Activated CD8-positive, alpha-beta T cell treated with anti-CD3 and anti-CD28 coated beads, Interleukin-2, amount 10 ng/mL, durations not matched to agents 7 days and 5 days (primary cell): ENCODE results near the gene PWWP2A. TPM values are rescaled to one million over a fixed set of nuclear protein-coding genes. Genes with fewer than 3 reads are reported as not detected.
"Not testable (repeated sequence)": the region's sequence is repeated elsewhere in the genome, so short reads cannot be mapped to it uniquely, and the experiment has no call there.

Experiments
- ATAC-seq: fragments of 150-1000 bp; cut with Tn5 transposase; one replicate; pipeline ENCODE4 v1.10.0; 2021; ENCODE audit warnings: moderate library complexity
- CTCF ChIA-PET: fragments of 350-600 bp; sonication (Branson Sonifier 250); formaldehyde crosslinking; loops from one replicate; lab custom pipeline; 2021; ENCODE audit warnings: antibody characterized with exemption; lab: Charles Lee
- POLR2A ChIA-PET: fragments of 350-600 bp; sonication (Branson Sonifier 250); formaldehyde crosslinking; loops from one replicate; lab custom pipeline; 2021; ENCODE audit warnings: antibody characterized with exemption; lab: Charles Lee
- DNase-seq: peaks from one replicate; pipeline ENCODE4 v3.0.0-alpha.2; 2020
- H3K27ac Mint-ChIP-seq: one replicate; pipeline ENCODE4 v1.8.0; 2021; ENCODE audit warnings: mild to moderate bottlenecking, mixed read lengths
- H3K27me3 Mint-ChIP-seq: one replicate; pipeline ENCODE4 v1.8.0; 2021; ENCODE audit warnings: low read depth, mixed read lengths
- H3K36me3 Mint-ChIP-seq: one replicate; pipeline ENCODE4 v1.8.0; 2021; ENCODE audit warnings: low read depth, mixed read lengths
- H3K4me1 Mint-ChIP-seq: one replicate; pipeline ENCODE4 v1.8.0; 2021; ENCODE audit warnings: low read depth, mixed read lengths
- H3K4me3 Mint-ChIP-seq: one replicate; pipeline ENCODE4 v1.8.0; 2021; ENCODE audit warnings: mild to moderate bottlenecking, mixed read lengths
- H3K9me3 Mint-ChIP-seq: one replicate; pipeline ENCODE4 v1.8.0; 2022; ENCODE audit warnings: mixed read lengths; ENCODE audit not compliant: insufficient read depth
- total RNA-seq, 2 experiments: library from RNA; stranded (reverse); gene quantifications; one replicate each; pipeline ENCODE4 v1.2.3, GENCODE V29; 2021

PWWP2A gene
- total RNA-seq, 2 experiments from 2014 or later = 19.5 to 24.9 TPM

DNA sequence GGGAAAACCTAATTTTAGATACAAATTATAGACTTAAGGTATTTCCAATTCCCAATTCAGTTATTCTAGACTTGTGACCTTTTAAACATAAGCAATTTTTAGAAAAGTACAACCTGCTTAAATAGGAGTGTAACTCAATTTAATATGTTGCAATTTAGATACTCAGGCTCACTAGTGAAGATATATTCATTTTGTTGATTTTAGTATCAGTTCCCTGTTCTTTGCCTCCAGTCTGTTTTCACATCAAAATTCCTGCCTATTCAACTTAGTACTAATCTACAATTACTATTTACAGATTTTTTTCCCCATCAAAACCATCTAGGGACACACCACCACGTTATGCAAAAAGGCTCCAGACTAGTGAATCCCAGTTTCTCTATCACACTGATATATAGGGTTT lies 30.4 kb downstream of the PWWP2A start:
- no peak overlapping the region for H3K27ac Mint-ChIP-seq
- no peak overlapping the region for H3K4me3 Mint-ChIP-seq
- no peak for DNase-seq
- H3K4me1 Mint-ChIP-seq = peaks cover 17% of the 10 kb centered on the region
- peaks cover 24% of the 10 kb centered on the region for H3K36me3 Mint-ChIP-seq
- no peak for ATAC-seq
- H3K27me3 Mint-ChIP-seq = no peaks in the 10 kb centered on the region
- POLR2A ChIA-PET = no interaction called here
- CTCF ChIA-PET = interaction anchor here (1.0 kb wide), 1 partner anchor 9 kb away, joined by 3 read pairs; no protein-coding TSS in a partner anchor
- H3K9me3 Mint-ChIP-seq = no peaks in the 10 kb centered on the region

DNA sequence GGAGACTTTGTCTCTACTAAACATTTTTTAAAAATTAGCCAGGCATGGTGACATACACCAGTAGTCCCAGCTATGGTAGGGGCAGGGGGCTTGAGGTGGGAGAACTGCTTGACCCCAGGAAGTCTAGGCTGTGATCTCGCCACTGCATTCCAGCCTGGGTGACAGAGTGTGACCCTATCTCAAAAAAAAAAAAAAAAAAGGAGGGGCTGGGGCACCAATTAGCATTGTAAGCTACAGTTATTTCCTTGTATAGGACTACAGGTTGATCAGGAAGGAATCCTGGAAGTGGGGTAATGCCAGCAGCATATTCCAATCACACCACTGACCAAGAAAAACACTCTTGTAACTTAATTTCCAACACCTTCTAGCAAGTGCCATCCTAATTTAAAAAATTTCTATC lies 32.1 kb downstream of the PWWP2A start:
- Mint-ChIP-seq H3K9me3 (no peaks in the 10 kb centered on the region), H3K36me3 (peaks cover 8% of the 10 kb centered on the region), H3K4me1 (peaks cover 1% of the 10 kb centered on the region), H3K27me3 (no peaks in the 10 kb centered on the region), H3K4me3 (no peak overlapping the region), H3K27ac (no peak overlapping the region)
- POLR2A ChIA-PET = no interaction called here
- CTCF ChIA-PET = no interaction called here
- DNase-seq (no peak), ATAC-seq (no peak)

DNA sequence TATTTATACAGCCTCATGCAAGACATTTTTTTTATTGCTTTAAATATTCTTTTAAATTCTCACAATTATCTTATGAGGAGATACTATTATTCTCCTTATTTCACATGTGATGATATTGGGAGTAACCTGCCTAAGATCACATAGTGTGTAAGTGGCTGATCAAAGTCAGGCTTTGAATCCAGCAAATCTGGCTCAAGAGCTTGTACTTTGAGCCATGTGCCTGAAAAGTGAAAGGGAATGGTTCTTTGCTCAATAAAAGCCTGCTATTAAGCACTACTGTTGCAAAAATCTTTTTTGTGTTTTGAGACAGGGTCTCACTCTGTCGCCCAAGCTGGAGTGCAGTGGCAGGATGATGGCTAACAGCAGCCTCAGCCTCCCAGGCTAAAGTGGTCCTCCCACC lies 35.1 kb downstream of the PWWP2A start:
- H3K9me3 Mint-ChIP-seq = no peaks in the 10 kb centered on the region
- no peak overlapping the region for H3K4me3 Mint-ChIP-seq
- H3K27ac Mint-ChIP-seq = no peak overlapping the region
- no peak for ATAC-seq
- no peak for DNase-seq
- no peaks in the 10 kb centered on the region for H3K36me3 Mint-ChIP-seq
- CTCF ChIA-PET = interaction anchor here (1.2 kb wide), 1 partner anchor 63 kb away, joined by 3 read pairs; no protein-coding TSS in a partner anchor
- POLR2A ChIA-PET = no interaction called here
- H3K27me3 Mint-ChIP-seq = no peaks in the 10 kb centered on the region
- H3K4me1 Mint-ChIP-seq = no peaks in the 10 kb centered on the region

DNA sequence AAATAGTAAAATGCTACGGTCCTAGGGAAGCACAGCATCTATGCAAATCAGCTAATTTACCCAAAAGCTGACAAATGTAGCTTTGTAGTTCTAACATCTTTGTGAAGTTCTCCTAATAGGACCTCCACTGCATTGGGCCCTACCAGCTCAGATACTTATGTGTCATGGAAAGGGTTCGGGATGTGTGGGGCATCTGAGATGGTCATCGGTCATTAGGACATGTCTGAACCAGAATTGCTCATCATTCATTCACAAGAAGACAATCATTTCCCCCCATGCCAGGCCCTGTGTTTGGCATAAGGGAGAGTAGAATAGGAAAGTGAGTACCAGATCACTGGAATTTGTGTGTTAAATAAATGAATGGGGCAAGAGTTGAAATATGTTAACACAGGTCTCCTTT lies 35.7 kb downstream of the PWWP2A start:
- Mint-ChIP-seq H3K4me1 (no peaks in the 10 kb centered on the region), H3K9me3 (no peaks in the 10 kb centered on the region), H3K4me3 (no peak overlapping the region), H3K36me3 (no peaks in the 10 kb centered on the region), H3K27ac (no peak overlapping the region), H3K27me3 (no peaks in the 10 kb centered on the region)
- ATAC-seq (no peak), DNase-seq (no peak)
- POLR2A ChIA-PET = no interaction called here
- CTCF ChIA-PET = interaction anchor here (1.2 kb wide), 1 partner anchor 62 kb away, joined by 3 read pairs; no protein-coding TSS in a partner anchor

DNA sequence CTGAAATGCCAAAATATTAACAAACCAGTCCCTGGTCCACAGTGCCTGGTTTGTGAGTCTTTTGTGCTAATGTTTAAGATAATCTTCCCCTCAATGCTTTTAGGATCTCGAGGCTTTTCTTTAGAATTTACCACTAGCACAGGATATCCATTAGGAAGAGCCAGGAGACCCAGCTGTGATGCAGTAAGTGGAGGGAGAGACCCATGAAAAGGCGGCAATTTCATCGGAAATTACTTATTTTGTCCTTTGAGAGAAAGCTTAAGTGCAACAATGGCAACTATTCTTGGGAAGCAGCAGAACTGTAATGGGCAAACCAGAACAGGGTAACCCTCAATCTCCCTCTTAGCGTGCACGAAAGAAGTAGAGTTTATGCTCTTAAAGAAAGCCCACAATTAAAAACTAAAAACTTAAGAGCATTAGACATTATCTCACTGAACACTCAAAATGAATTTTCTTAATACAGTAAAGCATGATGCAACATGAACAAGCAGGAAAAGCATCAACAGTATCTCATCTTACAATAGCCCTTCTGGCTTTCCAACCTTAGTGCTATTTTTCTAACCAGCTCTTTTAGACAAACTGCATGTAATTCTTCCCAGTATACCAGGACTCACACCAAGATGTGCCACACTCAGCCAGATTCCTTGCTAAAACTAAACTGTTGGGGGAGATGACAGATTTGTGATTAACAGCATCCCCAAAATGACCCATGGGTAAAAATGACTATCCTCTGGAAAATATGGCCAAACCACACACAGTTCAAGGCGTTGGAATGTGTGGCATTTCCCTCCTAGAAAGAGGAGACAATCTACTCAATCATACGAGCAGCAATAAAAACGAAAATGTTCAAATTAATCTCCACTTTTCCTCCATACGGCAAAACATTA lies 36.4 kb downstream of the PWWP2A start:
- Mint-ChIP-seq H3K4me3 (no peak overlapping the region), H3K27ac (no peak overlapping the region), H3K9me3 (no peaks in the 10 kb centered on the region), H3K27me3 (no peaks in the 10 kb centered on the region), H3K4me1 (no peaks in the 10 kb centered on the region), H3K36me3 (no peaks in the 10 kb centered on the region)
- DNase-seq = no peak
- CTCF ChIA-PET = interaction anchor here (1.2 kb wide), 1 partner anchor 61 kb away, joined by 3 read pairs; no protein-coding TSS in a partner anchor
- ATAC-seq = no peak
- POLR2A ChIA-PET = no interaction called here

DNA sequence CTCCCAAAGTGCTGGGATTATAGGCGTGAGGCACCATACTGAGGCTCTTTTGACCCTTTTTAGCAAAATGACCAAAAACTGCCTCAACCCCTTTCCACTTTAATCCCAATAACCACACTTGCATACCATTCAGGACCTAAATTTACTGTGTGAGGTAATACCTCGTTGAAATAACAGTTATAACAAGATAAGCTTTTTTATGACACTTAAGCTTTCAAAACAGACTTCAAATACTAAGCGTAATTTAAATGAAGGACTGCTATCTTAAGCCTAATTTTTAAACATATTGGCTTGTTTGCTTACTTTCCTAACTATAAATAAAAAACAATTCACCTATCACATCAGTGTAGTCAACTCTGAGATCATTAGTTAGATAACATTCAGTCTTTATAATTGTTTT lies 37.8 kb downstream of the PWWP2A start:
- Mint-ChIP-seq H3K4me1 (no peaks in the 10 kb centered on the region), H3K36me3 (peaks cover 3% of the 10 kb centered on the region), H3K9me3 (no peaks in the 10 kb centered on the region), H3K27me3 (no peaks in the 10 kb centered on the region), H3K27ac (no peak overlapping the region), H3K4me3 (no peak overlapping the region)
- DNase-seq (no peak), ATAC-seq (no peak)
- ChIA-PET POLR2A (no interaction called here), CTCF (interaction anchor here (1.0 to 2.7 kb wide), 12 partner anchors 10 to 310 kb away, joined by 3 to 14 read pairs (median 6); no protein-coding TSS in a partner anchor)

DNA sequence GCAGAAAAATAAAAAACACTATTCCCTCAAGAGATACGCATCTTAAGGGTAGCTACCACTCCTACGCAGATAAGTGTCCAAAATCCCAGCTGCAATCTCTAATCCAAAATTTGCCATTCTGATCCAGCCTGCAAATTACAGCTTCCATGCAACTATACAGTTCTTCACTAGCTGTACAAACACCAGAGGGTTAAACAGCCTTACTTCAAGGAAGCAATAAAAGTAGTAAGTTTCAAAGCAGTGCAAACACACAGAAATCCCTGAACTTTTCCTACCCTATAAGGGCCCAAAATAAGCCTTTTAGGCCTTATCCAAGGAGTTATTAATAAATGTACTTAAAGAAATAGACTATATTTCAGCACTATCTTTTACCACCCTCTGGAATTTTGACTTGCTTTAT lies 39.5 kb downstream of the PWWP2A start:
- ChIA-PET POLR2A (no interaction called here), CTCF (interaction anchor here (1.0 to 2.7 kb wide), 9 partner anchors 9 to 311 kb away, joined by 3 to 14 read pairs (median 5); no protein-coding TSS in a partner anchor)
- DNase-seq = no peak
- H3K27me3 Mint-ChIP-seq = no peaks in the 10 kb centered on the region
- H3K36me3 Mint-ChIP-seq = peaks cover 3% of the 10 kb centered on the region
- no peaks in the 10 kb centered on the region for H3K4me1 Mint-ChIP-seq
- no peak overlapping the region for H3K27ac Mint-ChIP-seq
- H3K4me3 Mint-ChIP-seq = no peak overlapping the region
- H3K9me3 Mint-ChIP-seq = no peaks in the 10 kb centered on the region
- no peak for ATAC-seq

DNA sequence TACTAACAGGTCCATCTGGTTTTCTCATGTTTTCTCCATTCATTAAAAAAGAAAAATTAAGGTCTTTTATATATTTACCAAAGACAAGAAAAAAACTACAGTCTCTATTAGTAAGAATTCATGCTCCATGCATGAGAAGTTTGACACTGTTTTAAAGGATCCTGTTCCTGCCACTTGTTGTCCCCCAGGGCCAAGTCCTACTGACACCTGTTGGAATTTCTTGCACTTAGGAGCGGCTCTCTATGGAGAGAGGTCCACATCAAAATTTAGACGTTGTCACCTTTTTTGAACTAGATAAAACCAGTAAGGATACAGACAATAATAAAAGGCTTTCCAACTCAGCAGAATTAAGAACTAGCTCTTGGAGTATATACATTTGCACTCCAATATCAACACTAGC lies 42.3 kb downstream of the PWWP2A start:
- ChIA-PET CTCF (no interaction called here), POLR2A (no interaction called here)
- Mint-ChIP-seq H3K9me3 (no peaks in the 10 kb centered on the region), H3K27me3 (no peaks in the 10 kb centered on the region), H3K27ac (no peak overlapping the region), H3K4me1 (peaks cover 2% of the 10 kb centered on the region), H3K4me3 (no peak overlapping the region), H3K36me3 (peaks cover 5% of the 10 kb centered on the region)
- DNase-seq (no peak), ATAC-seq (no peak)

DNA sequence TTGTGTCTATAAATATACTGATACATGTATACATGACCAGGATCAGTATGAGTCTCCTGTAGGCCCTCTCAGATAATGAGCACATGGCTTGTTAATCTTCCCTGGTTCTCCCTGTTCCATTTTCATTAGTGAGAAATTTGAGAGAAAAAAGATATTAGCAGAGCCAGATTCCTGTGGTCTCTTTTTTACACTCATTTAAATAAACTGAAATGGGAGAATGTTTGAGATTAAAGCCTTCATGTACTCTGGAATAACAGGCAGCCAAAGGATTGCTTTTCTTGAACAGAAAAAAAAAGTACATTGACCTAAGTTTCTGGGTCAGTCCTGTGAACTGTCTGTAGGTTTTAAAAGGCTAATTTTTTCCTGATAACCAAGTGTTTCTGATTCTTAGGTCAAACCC lies 44.2 kb downstream of the PWWP2A start:
- peaks cover 2% of the 10 kb centered on the region for H3K4me1 Mint-ChIP-seq
- H3K36me3 Mint-ChIP-seq = peaks cover 7% of the 10 kb centered on the region
- no peaks in the 10 kb centered on the region for H3K9me3 Mint-ChIP-seq
- ChIA-PET CTCF (no interaction called here), POLR2A (no interaction called here)
- H3K4me3 Mint-ChIP-seq = no peak overlapping the region
- ATAC-seq = no peak
- no peak for DNase-seq
- H3K27me3 Mint-ChIP-seq = no peaks in the 10 kb centered on the region
- no peak overlapping the region for H3K27ac Mint-ChIP-seq

DNA sequence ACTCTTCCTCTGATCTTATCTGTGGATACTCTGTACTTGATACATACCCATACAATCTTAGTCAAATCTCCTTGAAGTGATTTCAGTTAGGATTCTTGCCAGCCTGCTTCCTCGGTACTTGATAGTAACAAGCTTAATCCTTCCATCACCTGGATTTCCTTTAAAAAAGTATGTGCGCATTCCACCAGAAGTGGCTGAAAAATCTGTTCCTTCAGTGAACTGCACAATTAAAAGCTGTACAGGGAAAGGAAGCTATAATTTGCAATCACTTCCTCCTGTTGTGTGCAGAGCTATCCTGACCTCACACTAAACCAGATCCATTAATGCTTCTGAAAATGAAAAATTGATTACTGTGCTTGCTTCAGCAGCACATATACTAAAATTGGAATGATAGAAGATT lies 47.3 kb downstream of the PWWP2A start:
- H3K27ac Mint-ChIP-seq = no peak overlapping the region
- POLR2A ChIA-PET = no interaction called here

DNA sequence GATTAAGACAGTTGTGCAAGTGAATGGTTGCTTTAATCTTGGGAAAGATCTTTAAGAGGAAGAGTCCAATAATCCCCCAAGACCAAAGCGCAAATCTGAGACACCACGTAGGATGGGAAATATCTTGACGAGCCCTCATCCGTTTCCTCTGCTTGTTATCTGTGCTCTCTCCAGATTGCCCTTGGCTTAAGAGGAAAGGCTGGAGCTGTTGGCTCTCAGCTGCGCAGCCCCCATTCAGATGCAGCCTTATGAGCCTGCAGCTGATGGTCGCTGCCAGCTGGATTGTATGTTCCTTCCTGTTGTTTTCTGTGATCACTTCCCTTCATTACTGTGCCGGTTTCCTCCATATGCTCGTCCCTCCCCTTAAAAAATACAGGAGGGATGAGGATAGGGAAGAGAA lies 47.7 kb downstream of the PWWP2A start:
- peaks cover 8% of the 10 kb centered on the region for H3K36me3 Mint-ChIP-seq
- CTCF ChIA-PET = interaction anchor here (0.8 to 1.6 kb wide), 2 partner anchors 10 to 274 kb away, joined by 3 to 10 read pairs; no protein-coding TSS in a partner anchor
- H3K27me3 Mint-ChIP-seq = no peaks in the 10 kb centered on the region
- no peak for DNase-seq
- ATAC-seq = no peak
- POLR2A ChIA-PET = no interaction called here
- H3K4me3 Mint-ChIP-seq = no peak overlapping the region
- H3K4me1 Mint-ChIP-seq = peaks cover 2% of the 10 kb centered on the region
- no peaks in the 10 kb centered on the region for H3K9me3 Mint-ChIP-seq
- H3K27ac Mint-ChIP-seq = no peak overlapping the region

More for the DNA sequence above, 47.3 kb downstream of the PWWP2A start:
- Mint-ChIP-seq H3K27me3 (no peaks in the 10 kb centered on the region), H3K4me1 (peaks cover 2% of the 10 kb centered on the region), H3K36me3 (peaks cover 8% of the 10 kb centered on the region), H3K9me3 (no peaks in the 10 kb centered on the region), H3K4me3 (no peak overlapping the region)
- CTCF ChIA-PET = interaction anchor here (0.8 to 1.6 kb wide), 2 partner anchors 9 to 274 kb away, joined by 3 to 10 read pairs; no protein-coding TSS in a partner anchor
- DNase-seq (no peak), ATAC-seq (no peak)

DNA sequence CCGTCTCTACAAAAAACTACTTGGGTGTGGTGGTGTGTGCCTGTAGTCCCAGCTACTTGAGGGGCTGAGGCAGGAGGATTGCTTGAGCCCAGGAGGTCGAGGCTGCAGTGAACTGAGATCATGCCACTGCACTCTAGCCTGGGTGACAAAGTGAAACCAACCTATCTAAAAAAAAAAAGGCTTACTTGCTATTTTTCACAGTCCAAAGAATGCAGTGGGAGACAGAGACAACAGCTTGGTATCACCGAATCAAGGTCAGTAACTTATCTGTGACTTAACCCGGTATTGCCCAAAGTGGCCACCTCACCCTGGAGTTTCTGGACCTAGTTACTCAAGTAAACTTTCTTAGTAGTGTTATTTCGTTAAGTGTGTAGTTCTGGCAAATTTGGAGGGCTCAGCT lies 50.1 kb downstream of the PWWP2A start:
- ATAC-seq, H3K4me1 Mint-ChIP-seq, POLR2A ChIA-PET, DNase-seq, H3K27ac Mint-ChIP-seq, H3K4me3 Mint-ChIP-seq, H3K27me3 Mint-ChIP-seq, H3K9me3 Mint-ChIP-seq, CTCF ChIA-PET: not testable (repeated sequence)
- peaks cover 18% of the 10 kb centered on the region for H3K36me3 Mint-ChIP-seq
